ENCODE data around the gene TGFA.

The TGFA gene

GRCh38 chr2:70522627-70523026 is 31.0 kb downstream of the TGFA start:
- ChIA-PET CTCF (no interaction called here), POLR2A (no interaction called here)
- DNase-seq (ENCODE audit: extremely low spot score), result no peak
- TF ChIP-seq ELF4 (IDR thresholded peaks at IDR 0.05), result no peak
- TF ChIP-seq ZNF384 (IDR thresholded peaks at IDR 0.05), result no peak
- no peak for TF ChIP-seq FOXK2 (IDR thresholded peaks at IDR 0.05)
- TF ChIP-seq CTBP1 (IDR thresholded peaks at IDR 0.05; ENCODE audit: borderline replicate concordance), result no peak
- no peak for TF ChIP-seq SP1 (IDR thresholded peaks at IDR 0.05)
- TF ChIP-seq FOXA1 (IDR thresholded peaks at IDR 0.05), result no peak
- no peak for TF ChIP-seq PKNOX1 (IDR thresholded peaks at IDR 0.05)
- no peak for TF ChIP-seq SUZ12 (IDR thresholded peaks at IDR 0.05)
- no peak for TF ChIP-seq LEF1 (IDR thresholded peaks at IDR 0.05; ENCODE audit: borderline replicate concordance)
- TF ChIP-seq FOXM1 (IDR thresholded peaks at IDR 0.05; ENCODE audit: borderline replicate concordance), result no peak
- no peak for TF ChIP-seq BHLHE40 (IDR thresholded peaks at IDR 0.05; ENCODE audit: borderline replicate concordance)
- TF ChIP-seq NFRKB (IDR thresholded peaks at IDR 0.05), result no peak

GRCh38 chr2:70520825-70521224 is 32.8 kb downstream of the TGFA start:
- DNase-seq (ENCODE audit: extremely low spot score), result no peak
- ChIA-PET CTCF (no interaction called here), POLR2A (no interaction called here)
- no peak for TF ChIP-seq BHLHE40 (IDR thresholded peaks at IDR 0.05; ENCODE audit: borderline replicate concordance)
- TF ChIP-seq L3MBTL2 (conservative IDR thresholded peaks at IDR 0.05), result no peak
- TF ChIP-seq PKNOX1 (IDR thresholded peaks at IDR 0.05), result no peak
- TF ChIP-seq CTBP1 (IDR thresholded peaks at IDR 0.05; ENCODE audit: borderline replicate concordance), result no peak
- TF ChIP-seq ELF4 (IDR thresholded peaks at IDR 0.05), result no peak
- no peak for TF ChIP-seq FOXM1 (IDR thresholded peaks at IDR 0.05; ENCODE audit: borderline replicate concordance)
- TF ChIP-seq SP1 (IDR thresholded peaks at IDR 0.05), result no peak
- TF ChIP-seq SUZ12 (IDR thresholded peaks at IDR 0.05), result no peak
- no peak for TF ChIP-seq ZNF384 (IDR thresholded peaks at IDR 0.05)

- TF ChIP-seq TARDBP (IDR thresholded peaks at IDR 0.05), result no peak
- TF ChIP-seq FOXM1 (IDR thresholded peaks at IDR 0.05; ENCODE audit: borderline replicate concordance), result no peak
- TF ChIP-seq ELF4 (IDR thresholded peaks at IDR 0.05), result no peak
- TF ChIP-seq NFRKB (IDR thresholded peaks at IDR 0.05), result no peak
- TF ChIP-seq ARNT (IDR thresholded peaks at IDR 0.05), result no peak
- CTCF ChIA-PET, result no interaction called here
- no peak for DNase-seq (ENCODE audit: extremely low spot score)
- POLR2A ChIA-PET, result no interaction called here
These were observed 34.2 kb downstream of the TGFA start for GRCh38 chr2:70519453-70519852.

GRCh38 chr2:70518557-70518956 is 35.1 kb downstream of the TGFA start:
- TF ChIP-seq CTBP1 (IDR thresholded peaks at IDR 0.05; ENCODE audit: borderline replicate concordance) (no peak), HDGF (IDR thresholded peaks at IDR 0.05; ENCODE audit: borderline replicate concordance) (no peak), ELF4 (IDR thresholded peaks at IDR 0.05) (no peak)
- no peak for DNase-seq (ENCODE audit: extremely low spot score)
- ChIA-PET POLR2A (no interaction called here), CTCF (no interaction called here)

GRCh38 chr2:70517804-70518203 is 35.8 kb downstream of the TGFA start:
- no peak for DNase-seq (ENCODE audit: extremely low spot score)
- CTCF ChIA-PET, result no interaction called here
- POLR2A ChIA-PET, result no interaction called here
- no peak for TF ChIP-seq TARDBP (IDR thresholded peaks at IDR 0.05)

- TF ChIP-seq HDGF (IDR thresholded peaks at IDR 0.05; ENCODE audit: borderline replicate concordance), result no peak
- TF ChIP-seq ELF4 (IDR thresholded peaks at IDR 0.05), result no peak
- no peak for TF ChIP-seq PKNOX1 (IDR thresholded peaks at IDR 0.05)
- no peak for TF ChIP-seq FOXK2 (IDR thresholded peaks at IDR 0.05)
- TF ChIP-seq SP1 (IDR thresholded peaks at IDR 0.05), result no peak
- no peak for TF ChIP-seq ARNT (IDR thresholded peaks at IDR 0.05)
- TF ChIP-seq FOXA1 (IDR thresholded peaks at IDR 0.05), result no peak
- no peak for TF ChIP-seq CTBP1 (IDR thresholded peaks at IDR 0.05; ENCODE audit: borderline replicate concordance)
- TF ChIP-seq FOXM1 (IDR thresholded peaks at IDR 0.05; ENCODE audit: borderline replicate concordance), result no peak
- TF ChIP-seq ZNF384 (IDR thresholded peaks at IDR 0.05), result no peak
- no peak for TF ChIP-seq LEF1 (IDR thresholded peaks at IDR 0.05; ENCODE audit: borderline replicate concordance)
- no peak for TF ChIP-seq TARDBP (IDR thresholded peaks at IDR 0.05)
- no peak for TF ChIP-seq NFRKB (IDR thresholded peaks at IDR 0.05)
- TF ChIP-seq L3MBTL2 (conservative IDR thresholded peaks at IDR 0.05), result no peak
- TF ChIP-seq BHLHE40 (IDR thresholded peaks at IDR 0.05; ENCODE audit: borderline replicate concordance), result no peak
- ChIA-PET POLR2A (no interaction called here), CTCF (no interaction called here)
- DNase-seq (ENCODE audit: extremely low spot score), result no peak
These were observed 37.0 kb downstream of the TGFA start for GRCh38 chr2:70516596-70516995.

GRCh38 chr2:70515938-70516337 is 37.7 kb downstream of the TGFA start:
- CTCF ChIA-PET, result no interaction called here
- DNase-seq (ENCODE audit: extremely low spot score), result no peak
- TF ChIP-seq SP1 (IDR thresholded peaks at IDR 0.05) (no peak), ELF4 (IDR thresholded peaks at IDR 0.05) (no peak), NFRKB (IDR thresholded peaks at IDR 0.05) (no peak), L3MBTL2 (conservative IDR thresholded peaks at IDR 0.05) (no peak), FOXK2 (IDR thresholded peaks at IDR 0.05) (no peak), SUZ12 (IDR thresholded peaks at IDR 0.05) (no peak), TARDBP (IDR thresholded peaks at IDR 0.05) (no peak), FOXA1 (IDR thresholded peaks at IDR 0.05) (no peak), ZNF384 (IDR thresholded peaks at IDR 0.05) (no peak), PKNOX1 (IDR thresholded peaks at IDR 0.05) (no peak), HDGF (IDR thresholded peaks at IDR 0.05; ENCODE audit: borderline replicate concordance) (no peak)
- POLR2A ChIA-PET, result no interaction called here

Measured in HEK293T (cell line).